Thyroid gland (tissue), 4 donors: Measurements from ENCODE around the gene RTL9.

Source experiments
- POLR2A ChIP-seq, 2 donors: fragments of 450-650 bp; IDR thresholded peaks; one replicate each; pipeline ENCODE4 v1.6.1; 2017; ENCODE audit warnings: antibody characterized with exemption in 2 of 2, mild to moderate bottlenecking in 2 of 2, moderate library complexity in 1 of 2
- TF ChIP-seq, protein P1 (sequence below), 6 experiments: fragments of 200-600 bp in 3 of 6; fragments of 450-650 bp in 3 of 6; sonication (generic) in 3 of 6; IDR thresholded peaks; one replicate each; pipeline ENCODE4 v1.5.1; 2016 to 2019; ENCODE audit warnings: antibody characterized with exemption in 6 of 6, mild to moderate bottlenecking in 2 of 6, inconsistent platforms in 1 of 6, moderate library complexity in 1 of 6

GRCh38 chrX:110395877-110396276, 37.2 kb downstream of the RTL9 start:
- TF ChIP-seq, protein P1, sequence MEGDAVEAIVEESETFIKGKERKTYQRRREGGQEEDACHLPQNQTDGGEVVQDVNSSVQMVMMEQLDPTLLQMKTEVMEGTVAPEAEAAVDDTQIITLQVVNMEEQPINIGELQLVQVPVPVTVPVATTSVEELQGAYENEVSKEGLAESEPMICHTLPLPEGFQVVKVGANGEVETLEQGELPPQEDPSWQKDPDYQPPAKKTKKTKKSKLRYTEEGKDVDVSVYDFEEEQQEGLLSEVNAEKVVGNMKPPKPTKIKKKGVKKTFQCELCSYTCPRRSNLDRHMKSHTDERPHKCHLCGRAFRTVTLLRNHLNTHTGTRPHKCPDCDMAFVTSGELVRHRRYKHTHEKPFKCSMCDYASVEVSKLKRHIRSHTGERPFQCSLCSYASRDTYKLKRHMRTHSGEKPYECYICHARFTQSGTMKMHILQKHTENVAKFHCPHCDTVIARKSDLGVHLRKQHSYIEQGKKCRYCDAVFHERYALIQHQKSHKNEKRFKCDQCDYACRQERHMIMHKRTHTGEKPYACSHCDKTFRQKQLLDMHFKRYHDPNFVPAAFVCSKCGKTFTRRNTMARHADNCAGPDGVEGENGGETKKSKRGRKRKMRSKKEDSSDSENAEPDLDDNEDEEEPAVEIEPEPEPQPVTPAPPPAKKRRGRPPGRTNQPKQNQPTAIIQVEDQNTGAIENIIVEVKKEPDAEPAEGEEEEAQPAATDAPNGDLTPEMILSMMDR (IDR thresholded peaks at IDR 0.05) = no peak
- TF ChIP-seq POLR2A (IDR thresholded peaks at IDR 0.05) = no peak
